ENCODE measurements around the gene UGT3A1.

Gene UGT3A1

DNA sequence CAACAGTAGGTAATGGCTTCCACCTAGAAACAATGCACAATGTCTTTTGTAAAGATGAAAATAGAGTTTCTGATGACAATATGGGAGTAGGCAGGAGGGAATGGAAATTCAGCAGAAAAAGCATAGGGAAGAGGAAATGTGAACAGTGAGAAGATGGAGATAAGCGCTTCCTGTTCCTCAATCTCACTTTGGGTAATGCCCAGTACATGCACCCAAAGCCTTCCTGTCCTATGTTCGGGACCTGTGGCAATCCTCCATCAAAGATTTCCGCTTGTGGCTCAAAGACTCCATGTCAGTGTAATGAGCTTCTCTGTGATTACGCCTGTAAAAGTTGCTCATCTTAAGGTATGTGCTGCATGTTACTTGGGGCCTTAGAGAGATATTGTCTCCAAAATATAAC, 2.7 kb downstream of the UGT3A1 start:
- TF ChIP-seq FOXP2 (optimal IDR thresholded peaks at IDR 0.05; ENCODE audit: borderline replicate concordance, extremely low read depth, extremely low read length, insufficient read depth) (no peak), TAF1 (IDR thresholded peaks at IDR 0.05; ENCODE audit: borderline replicate concordance, insufficient read depth, low read length) (no peak), POLR2AphosphoS5 (IDR thresholded peaks at IDR 0.05; ENCODE audit: low read depth, low read length) (no peak), SIN3A (IDR thresholded peaks at IDR 0.05; ENCODE audit: borderline replicate concordance, insufficient read depth, low read length) (no peak)
- TF ChIP-seq, protein P1, sequence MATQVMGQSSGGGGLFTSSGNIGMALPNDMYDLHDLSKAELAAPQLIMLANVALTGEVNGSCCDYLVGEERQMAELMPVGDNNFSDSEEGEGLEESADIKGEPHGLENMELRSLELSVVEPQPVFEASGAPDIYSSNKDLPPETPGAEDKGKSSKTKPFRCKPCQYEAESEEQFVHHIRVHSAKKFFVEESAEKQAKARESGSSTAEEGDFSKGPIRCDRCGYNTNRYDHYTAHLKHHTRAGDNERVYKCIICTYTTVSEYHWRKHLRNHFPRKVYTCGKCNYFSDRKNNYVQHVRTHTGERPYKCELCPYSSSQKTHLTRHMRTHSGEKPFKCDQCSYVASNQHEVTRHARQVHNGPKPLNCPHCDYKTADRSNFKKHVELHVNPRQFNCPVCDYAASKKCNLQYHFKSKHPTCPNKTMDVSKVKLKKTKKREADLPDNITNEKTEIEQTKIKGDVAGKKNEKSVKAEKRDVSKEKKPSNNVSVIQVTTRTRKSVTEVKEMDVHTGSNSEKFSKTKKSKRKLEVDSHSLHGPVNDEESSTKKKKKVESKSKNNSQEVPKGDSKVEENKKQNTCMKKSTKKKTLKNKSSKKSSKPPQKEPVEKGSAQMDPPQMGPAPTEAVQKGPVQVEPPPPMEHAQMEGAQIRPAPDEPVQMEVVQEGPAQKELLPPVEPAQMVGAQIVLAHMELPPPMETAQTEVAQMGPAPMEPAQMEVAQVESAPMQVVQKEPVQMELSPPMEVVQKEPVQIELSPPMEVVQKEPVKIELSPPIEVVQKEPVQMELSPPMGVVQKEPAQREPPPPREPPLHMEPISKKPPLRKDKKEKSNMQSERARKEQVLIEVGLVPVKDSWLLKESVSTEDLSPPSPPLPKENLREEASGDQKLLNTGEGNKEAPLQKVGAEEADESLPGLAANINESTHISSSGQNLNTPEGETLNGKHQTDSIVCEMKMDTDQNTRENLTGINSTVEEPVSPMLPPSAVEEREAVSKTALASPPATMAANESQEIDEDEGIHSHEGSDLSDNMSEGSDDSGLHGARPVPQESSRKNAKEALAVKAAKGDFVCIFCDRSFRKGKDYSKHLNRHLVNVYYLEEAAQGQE (IDR thresholded peaks at IDR 0.05; ENCODE audit: insufficient read depth in 1 of 2, low read depth in 2 of 2, low read length in 2 of 2) = no peak

DNA sequence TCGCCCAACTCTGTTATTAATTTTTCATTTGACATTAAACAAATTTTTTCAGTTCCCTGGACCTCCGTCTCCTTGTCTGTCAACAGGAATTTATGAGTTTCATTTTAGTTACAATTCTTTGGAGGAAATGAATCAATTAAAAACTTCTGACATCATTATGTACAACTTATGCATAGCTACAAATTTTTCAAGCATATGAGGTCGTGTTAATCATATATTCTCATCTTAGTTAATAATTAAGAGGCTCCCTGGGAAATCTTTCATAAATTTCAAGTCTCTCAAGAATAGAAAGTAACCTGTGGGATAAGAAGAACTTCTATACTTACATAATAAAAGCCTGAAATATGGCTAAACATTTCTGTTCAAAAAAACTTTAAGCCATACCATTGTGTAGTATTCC, 3.4 kb downstream of the UGT3A1 start:
- TF ChIP-seq FOXP2 (optimal IDR thresholded peaks at IDR 0.05; ENCODE audit: borderline replicate concordance, extremely low read depth, extremely low read length, insufficient read depth) (no peak), TAF1 (IDR thresholded peaks at IDR 0.05; ENCODE audit: borderline replicate concordance, insufficient read depth, low read length) (no peak), POLR2AphosphoS5 (IDR thresholded peaks at IDR 0.05; ENCODE audit: low read depth, low read length) (no peak), SIN3A (IDR thresholded peaks at IDR 0.05; ENCODE audit: borderline replicate concordance, insufficient read depth, low read length) (no peak)
- TF ChIP-seq, protein P1 (IDR thresholded peaks at IDR 0.05; ENCODE audit: insufficient read depth in 1 of 2, low read depth in 2 of 2, low read length in 2 of 2) = no peak

DNA sequence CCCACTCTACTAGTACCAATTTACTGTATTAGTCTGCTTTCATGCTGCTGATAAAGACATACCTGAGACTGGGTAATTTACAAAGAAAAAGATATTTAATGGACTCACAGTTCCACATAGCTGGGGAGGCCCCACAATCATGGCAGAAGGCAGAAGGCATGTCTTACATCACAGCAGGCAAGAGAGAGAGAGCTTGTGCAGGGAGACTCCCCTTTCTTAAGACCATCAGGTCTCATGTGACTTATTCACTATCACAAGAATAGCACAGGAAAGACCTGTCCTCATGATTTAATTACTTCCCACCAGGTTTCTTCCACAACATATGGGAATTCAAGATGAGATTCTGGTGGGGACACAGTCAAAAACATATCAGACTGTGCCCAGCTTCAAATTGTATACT, 11.5 kb downstream of the UGT3A1 start:
- TF ChIP-seq TAF1 (IDR thresholded peaks at IDR 0.05; ENCODE audit: borderline replicate concordance, insufficient read depth, low read length) (no peak), SIN3A (IDR thresholded peaks at IDR 0.05; ENCODE audit: borderline replicate concordance, insufficient read depth, low read length) (no peak), POLR2AphosphoS5 (IDR thresholded peaks at IDR 0.05; ENCODE audit: low read depth, low read length) (no peak), FOXP2 (optimal IDR thresholded peaks at IDR 0.05; ENCODE audit: borderline replicate concordance, extremely low read depth, extremely low read length, insufficient read depth) (no peak)
- TF ChIP-seq, protein P1 (IDR thresholded peaks at IDR 0.05; ENCODE audit: insufficient read depth in 1 of 2, low read depth in 2 of 2, low read length in 2 of 2) = no peak

DNA sequence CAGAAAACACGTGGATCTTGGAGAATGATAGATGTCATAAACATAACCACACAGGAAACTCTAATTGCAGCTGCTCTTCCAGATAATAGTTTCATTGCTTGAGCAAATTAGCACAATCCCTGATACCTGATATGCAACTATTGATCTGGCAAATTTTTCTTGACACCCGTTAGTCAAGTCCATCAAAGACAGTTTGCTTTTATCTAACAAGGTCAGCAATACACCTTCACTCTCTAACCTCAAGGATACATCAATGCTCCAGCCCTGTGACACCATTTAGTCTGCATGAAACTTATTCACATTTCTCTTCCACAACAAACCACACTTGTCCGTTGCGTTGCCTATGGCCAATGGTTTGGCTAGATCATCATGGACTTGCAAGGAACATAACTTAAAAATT, 16.6 kb downstream of the UGT3A1 start:
- TF ChIP-seq, protein P1 (IDR thresholded peaks at IDR 0.05; ENCODE audit: insufficient read depth in 1 of 2, low read depth in 2 of 2, low read length in 2 of 2) = no peak
- TF ChIP-seq FOXP2 (optimal IDR thresholded peaks at IDR 0.05; ENCODE audit: borderline replicate concordance, extremely low read depth, extremely low read length, insufficient read depth) = no peak
- no peak for TF ChIP-seq SIN3A (IDR thresholded peaks at IDR 0.05; ENCODE audit: borderline replicate concordance, insufficient read depth, low read length)
- no peak for TF ChIP-seq POLR2AphosphoS5 (IDR thresholded peaks at IDR 0.05; ENCODE audit: low read depth, low read length)

DNA sequence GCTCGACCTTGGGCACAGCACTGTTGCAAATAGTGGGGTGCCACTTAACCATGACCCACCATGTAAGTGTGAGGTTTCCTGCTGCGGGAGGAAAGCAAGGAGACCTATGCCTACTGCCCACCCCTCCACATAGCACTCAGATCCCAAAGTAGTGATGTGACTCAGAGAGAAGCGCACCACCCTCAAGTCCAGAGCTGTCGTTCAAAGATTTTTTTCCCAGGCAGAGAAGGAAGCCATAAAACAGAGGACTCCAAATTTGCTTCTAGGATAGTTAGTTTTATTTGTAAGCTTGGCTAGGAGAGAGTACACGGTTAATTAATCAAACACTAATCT, 19.3 kb downstream of the UGT3A1 start:
- TF ChIP-seq FOXP2 (optimal IDR thresholded peaks at IDR 0.05; ENCODE audit: borderline replicate concordance, extremely low read depth, extremely low read length, insufficient read depth) = no peak
- TF ChIP-seq SIN3A (IDR thresholded peaks at IDR 0.05; ENCODE audit: borderline replicate concordance, insufficient read depth, low read length) = no peak
- TF ChIP-seq, protein P1 (IDR thresholded peaks at IDR 0.05; ENCODE audit: insufficient read depth in 1 of 2, low read depth in 2 of 2, low read length in 2 of 2) = no peak
- TF ChIP-seq TAF1 (IDR thresholded peaks at IDR 0.05; ENCODE audit: borderline replicate concordance, insufficient read depth, low read length) = no peak
- no peak for TF ChIP-seq POLR2AphosphoS5 (IDR thresholded peaks at IDR 0.05; ENCODE audit: low read depth, low read length)
